Neural cell (in vitro differentiated cells): ENCODE measurements around the gene CTNNA2. TPM values are rescaled to one million over a fixed set of nuclear protein-coding genes. Genes with fewer than 3 reads are reported as not detected.

ENCODE experiments used
- H2AFZ ChIP-seq: fragments of 200-600, 300-800 bp; sonication (generic), shearing (Covaris generic); 2 replicates; pipeline ENCODE4 v1.6.0; 2014; ENCODE audit warnings: low read depth, mild to moderate bottlenecking, antibody characterized with exemption, low read length, moderate library complexity
- H3F3A ChIP-seq: fragments of 200-600 bp; shearing (Covaris generic); 2 replicates; pipeline ENCODE4 v1.6.1; 2016; ENCODE audit warnings: mild to moderate bottlenecking, moderate library complexity, mixed read lengths, antibody characterized with exemption, low read length; ENCODE audit not compliant: insufficient read depth, poor library complexity, severe bottlenecking
- H3K27ac ChIP-seq: fragments of 200-600, 300-800 bp; sonication (generic), shearing (Covaris generic); 2 replicates; pipeline ENCODE4 v1.5.1; 2014; ENCODE audit warnings: mild to moderate bottlenecking, low read length, moderate library complexity
- H3K27me3 ChIP-seq: fragments of 300-800, 200-600 bp; sonication (generic), shearing (Covaris generic); 2 replicates; pipeline ENCODE4 v1.6.0; 2014; ENCODE audit warnings: mild to moderate bottlenecking, low read depth, low read length, moderate library complexity; ENCODE audit not compliant: insufficient read depth
- H3K36me3 ChIP-seq: fragments of 300-800, 200-600 bp; sonication (generic), shearing (Covaris generic); 2 replicates; pipeline ENCODE4 v1.5.1; 2014; ENCODE audit warnings: mild to moderate bottlenecking, antibody characterized with exemption, low read length, moderate library complexity; ENCODE audit not compliant: insufficient read depth
- H3K4me2 ChIP-seq: fragments of 300-800, 200-600 bp; sonication (generic), shearing (Covaris generic); 2 replicates; pipeline ENCODE4 v1.6.0; 2014; ENCODE audit warnings: mild to moderate bottlenecking, low read length
- H3K4me3 ChIP-seq: fragments of 300-800, 200-600 bp; sonication (generic), shearing (Covaris generic); 2 replicates; pipeline ENCODE4 v1.5.1; 2014; ENCODE audit warnings: mild to moderate bottlenecking, low read length, moderate library complexity
- H3K79me2 ChIP-seq: fragments of 200-600 bp; shearing (Covaris generic); replicated peaks from 2 replicates; pipeline ENCODE4 v1.6.0; 2014; ENCODE audit warnings: mild to moderate bottlenecking, low read length, moderate library complexity; ENCODE audit not compliant: insufficient read depth
- H3K9ac ChIP-seq: fragments of 300-800, 200-600 bp; sonication (generic), shearing (Covaris generic); 2 replicates; pipeline ENCODE4 v1.6.1; 2016; ENCODE audit warnings: mild to moderate bottlenecking, low read length, mixed read lengths
- H3K9me2 ChIP-seq: fragments of 200-600 bp; shearing (Covaris generic); 2 replicates; pipeline ENCODE4 v1.6.1; 2016; ENCODE audit warnings: mild to moderate bottlenecking, low read length, mixed read lengths; ENCODE audit not compliant: insufficient read depth
- H3K9me3 ChIP-seq: fragments of 200-600, 300-800 bp; sonication (generic), shearing (Covaris generic); 2 replicates; pipeline ENCODE4 v1.6.1; 2016; ENCODE audit warnings: mild to moderate bottlenecking, mixed run types, low read length, moderate library complexity, mixed read lengths
- H4K20me1 ChIP-seq: fragments of 200-600 bp; shearing (Covaris generic); 2 replicates; pipeline ENCODE4 v1.6.1; 2016; ENCODE audit warnings: mild to moderate bottlenecking, mixed run types; ENCODE audit not compliant: insufficient read depth
- EP300 ChIP-seq: fragments of 450-650 bp; conservative IDR thresholded peaks from 2 replicates; pipeline ENCODE4 v1.6.1; 2014; ENCODE audit warnings: antibody characterized with exemption, mild to moderate bottlenecking, moderate library complexity; ENCODE audit not compliant: poor library complexity, severe bottlenecking
- EZH2 ChIP-seq: fragments of 200-600, 300-800 bp; shearing (Covaris generic), sonication (generic); IDR thresholded peaks from 2 replicates; pipeline ENCODE4 v1.6.1; 2014; ENCODE audit warnings: antibody characterized with exemption, low read length, borderline replicate concordance, mild to moderate bottlenecking; ENCODE audit not compliant: insufficient read depth, poor library complexity, severe bottlenecking
- MXI1 ChIP-seq: fragments of 450-650 bp; conservative IDR thresholded peaks from 2 replicates; pipeline ENCODE4 v1.6.1; 2014; ENCODE audit warnings: antibody characterized with exemption, mild to moderate bottlenecking; ENCODE audit not compliant: poor library complexity, severe bottlenecking
- POLR2AphosphoS5 ChIP-seq: IDR thresholded peaks from 2 replicates; pipeline ENCODE4 v1.6.1; 2012
- RAD21 ChIP-seq: fragments of 450-650 bp; conservative IDR thresholded peaks from 2 replicates; pipeline ENCODE4 v1.6.1; 2014; ENCODE audit warnings: antibody characterized with exemption, mild to moderate bottlenecking, moderate library complexity
- SMC3 ChIP-seq: fragments of 450-650 bp; conservative IDR thresholded peaks from 2 replicates; pipeline ENCODE4 v1.6.1; 2014; ENCODE audit warnings: antibody characterized with exemption, mild to moderate bottlenecking, moderate library complexity; ENCODE audit not compliant: poor library complexity
- TAF1 ChIP-seq: IDR thresholded peaks from 2 replicates; pipeline ENCODE4 v1.6.1; 2012; ENCODE audit warnings: low read depth
- polyA plus RNA-seq: library from polyadenylated mRNA; depleted of rRNA; stranded (reverse); fragments of >200 nt; gene quantifications from 2 replicates; pipeline ENCODE4 v1.2.3, GENCODE V29; 2014
- TF ChIP-seq, protein P1 (sequence below): fragments of 450-650 bp; IDR thresholded peaks from 2 replicates; pipeline ENCODE4 v1.5.1; 2014; ENCODE audit warnings: antibody characterized with exemption, mild to moderate bottlenecking, moderate library complexity; ENCODE audit not compliant: poor library complexity, severe bottlenecking
- TF ChIP-seq, protein P2 (sequence below): IDR thresholded peaks from 2 replicates; pipeline ENCODE4 v1.6.1; 2012; ENCODE audit warnings: borderline replicate concordance

The CTNNA2 gene
- polyA plus RNA-seq, 1 donor from 2014 or later, result 194 TPM

DNA sequence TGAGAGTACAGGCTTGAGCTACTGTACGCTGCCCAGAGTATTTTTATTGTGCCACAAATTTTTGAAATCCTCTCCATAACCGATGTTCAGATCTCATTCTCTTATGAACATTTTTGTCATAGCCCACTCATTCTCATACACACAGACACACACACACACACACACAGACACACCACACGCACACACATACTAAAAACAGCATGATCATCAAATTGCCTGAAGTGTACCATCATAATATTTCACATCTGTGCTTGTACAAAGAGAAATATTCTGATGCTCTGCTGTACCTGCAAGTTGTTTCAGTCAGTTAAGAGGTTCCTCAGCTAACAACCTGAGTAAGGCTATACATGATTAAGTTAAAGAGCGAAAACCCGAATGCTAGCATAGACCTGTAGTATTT lies 696.6 kb downstream of the CTNNA2 start:
- Histone ChIP-seq H3F3A (no peaks in the 10 kb centered on the region), H3K27me3 (no peaks in the 10 kb centered on the region), H3K4me2 (no peak overlapping the region), H3K4me3 (no peak overlapping the region), H3K9me2 (no peaks in the 10 kb centered on the region), H3K79me2 (no peaks in the 10 kb centered on the region), H4K20me1 (no peaks in the 10 kb centered on the region), H3K9ac (no peak overlapping the region), H3K27ac (no peak overlapping the region), H2AFZ (no peak overlapping the region), H3K9me3 (no peaks in the 10 kb centered on the region), H3K36me3 (no peaks in the 10 kb centered on the region)
- TF ChIP-seq EZH2, result no peak
- TF ChIP-seq RAD21, result no peak
- TF ChIP-seq MXI1, result no peak
- no peak for TF ChIP-seq EP300
- no peak for TF ChIP-seq SMC3
- TF ChIP-seq, protein P1, sequence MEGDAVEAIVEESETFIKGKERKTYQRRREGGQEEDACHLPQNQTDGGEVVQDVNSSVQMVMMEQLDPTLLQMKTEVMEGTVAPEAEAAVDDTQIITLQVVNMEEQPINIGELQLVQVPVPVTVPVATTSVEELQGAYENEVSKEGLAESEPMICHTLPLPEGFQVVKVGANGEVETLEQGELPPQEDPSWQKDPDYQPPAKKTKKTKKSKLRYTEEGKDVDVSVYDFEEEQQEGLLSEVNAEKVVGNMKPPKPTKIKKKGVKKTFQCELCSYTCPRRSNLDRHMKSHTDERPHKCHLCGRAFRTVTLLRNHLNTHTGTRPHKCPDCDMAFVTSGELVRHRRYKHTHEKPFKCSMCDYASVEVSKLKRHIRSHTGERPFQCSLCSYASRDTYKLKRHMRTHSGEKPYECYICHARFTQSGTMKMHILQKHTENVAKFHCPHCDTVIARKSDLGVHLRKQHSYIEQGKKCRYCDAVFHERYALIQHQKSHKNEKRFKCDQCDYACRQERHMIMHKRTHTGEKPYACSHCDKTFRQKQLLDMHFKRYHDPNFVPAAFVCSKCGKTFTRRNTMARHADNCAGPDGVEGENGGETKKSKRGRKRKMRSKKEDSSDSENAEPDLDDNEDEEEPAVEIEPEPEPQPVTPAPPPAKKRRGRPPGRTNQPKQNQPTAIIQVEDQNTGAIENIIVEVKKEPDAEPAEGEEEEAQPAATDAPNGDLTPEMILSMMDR, result no peak
- TF ChIP-seq, protein P2, sequence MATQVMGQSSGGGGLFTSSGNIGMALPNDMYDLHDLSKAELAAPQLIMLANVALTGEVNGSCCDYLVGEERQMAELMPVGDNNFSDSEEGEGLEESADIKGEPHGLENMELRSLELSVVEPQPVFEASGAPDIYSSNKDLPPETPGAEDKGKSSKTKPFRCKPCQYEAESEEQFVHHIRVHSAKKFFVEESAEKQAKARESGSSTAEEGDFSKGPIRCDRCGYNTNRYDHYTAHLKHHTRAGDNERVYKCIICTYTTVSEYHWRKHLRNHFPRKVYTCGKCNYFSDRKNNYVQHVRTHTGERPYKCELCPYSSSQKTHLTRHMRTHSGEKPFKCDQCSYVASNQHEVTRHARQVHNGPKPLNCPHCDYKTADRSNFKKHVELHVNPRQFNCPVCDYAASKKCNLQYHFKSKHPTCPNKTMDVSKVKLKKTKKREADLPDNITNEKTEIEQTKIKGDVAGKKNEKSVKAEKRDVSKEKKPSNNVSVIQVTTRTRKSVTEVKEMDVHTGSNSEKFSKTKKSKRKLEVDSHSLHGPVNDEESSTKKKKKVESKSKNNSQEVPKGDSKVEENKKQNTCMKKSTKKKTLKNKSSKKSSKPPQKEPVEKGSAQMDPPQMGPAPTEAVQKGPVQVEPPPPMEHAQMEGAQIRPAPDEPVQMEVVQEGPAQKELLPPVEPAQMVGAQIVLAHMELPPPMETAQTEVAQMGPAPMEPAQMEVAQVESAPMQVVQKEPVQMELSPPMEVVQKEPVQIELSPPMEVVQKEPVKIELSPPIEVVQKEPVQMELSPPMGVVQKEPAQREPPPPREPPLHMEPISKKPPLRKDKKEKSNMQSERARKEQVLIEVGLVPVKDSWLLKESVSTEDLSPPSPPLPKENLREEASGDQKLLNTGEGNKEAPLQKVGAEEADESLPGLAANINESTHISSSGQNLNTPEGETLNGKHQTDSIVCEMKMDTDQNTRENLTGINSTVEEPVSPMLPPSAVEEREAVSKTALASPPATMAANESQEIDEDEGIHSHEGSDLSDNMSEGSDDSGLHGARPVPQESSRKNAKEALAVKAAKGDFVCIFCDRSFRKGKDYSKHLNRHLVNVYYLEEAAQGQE, result no peak
- no peak for TF ChIP-seq TAF1
- TF ChIP-seq POLR2AphosphoS5, result no peak

DNA sequence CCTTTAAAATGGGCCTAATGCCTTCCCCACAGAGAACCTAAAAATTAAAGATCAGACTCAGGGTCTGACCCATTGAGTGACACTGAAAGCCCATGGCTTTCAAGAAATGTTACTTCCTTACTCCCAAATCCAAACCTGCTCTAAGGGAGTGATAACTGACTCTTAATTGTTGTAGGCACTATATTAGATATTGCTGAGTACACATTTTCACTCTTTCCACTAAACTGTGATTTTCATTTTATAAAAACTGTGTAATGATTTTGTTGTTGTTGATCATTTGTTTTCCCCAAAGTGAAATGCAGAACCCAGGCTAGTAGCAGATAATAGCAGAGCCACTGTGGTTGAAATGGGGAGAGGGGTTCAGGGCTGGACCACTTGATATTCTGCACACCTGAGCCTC lies 704.6 kb downstream of the CTNNA2 start:
- no peak overlapping the region for H3K9ac ChIP-seq
- no peaks in the 10 kb centered on the region for H3K9me3 ChIP-seq
- no peaks in the 10 kb centered on the region for H3K9me2 ChIP-seq
- H2AFZ ChIP-seq, result no peak overlapping the region
- H4K20me1 ChIP-seq, result no peaks in the 10 kb centered on the region
- H3K79me2 ChIP-seq, result no peaks in the 10 kb centered on the region
- H3K4me3 ChIP-seq, result no peak overlapping the region
- H3F3A ChIP-seq, result no peaks in the 10 kb centered on the region
- no peaks in the 10 kb centered on the region for H3K36me3 ChIP-seq
- no peaks in the 10 kb centered on the region for H3K27me3 ChIP-seq
- no peak overlapping the region for H3K4me2 ChIP-seq
- H3K27ac ChIP-seq, result no peak overlapping the region
- TF ChIP-seq SMC3 (no peak), EP300 (no peak), TAF1 (no peak), RAD21 (no peak)
- TF ChIP-seq, protein P1, result no peak
